ENCODE results near the gene HMGN4. TPM values are rescaled to one million over a fixed set of nuclear protein-coding genes. Genes with fewer than 3 reads are reported as not detected.
A peak's percentile ranks its signal among the peaks of the same experiment; 100 is the strongest.

HMGN4 gene
- total RNA-seq, 1 donor: 62.2 TPM

GRCh38 chr6:26577720-26578072 is 39.5 kb downstream of the HMGN4 start:
- H3K4me3 ChIP-seq (ENCODE audit: insufficient read depth, low read length): peak overlapping the region; percentile 80
- H3K27ac ChIP-seq (ENCODE audit: low read depth, low read length): no peak overlapping the region
- no peak for DNase-seq (ENCODE audit: insufficient read length, low spot score, missing footprints)
- peaks cover 8% of the 10 kb centered on the region for H3K4me1 ChIP-seq (ENCODE audit: insufficient read depth, low read length)
- H3K36me3 ChIP-seq (ENCODE audit: insufficient read depth, low read length): no peaks in the 10 kb centered on the region
- no peaks in the 10 kb centered on the region for H4K20me1 ChIP-seq (ENCODE audit: insufficient read depth, low read length)
- H3K9me3 ChIP-seq (ENCODE audit: low read depth, low read length): no peaks in the 10 kb centered on the region
- peaks cover under 1% of the 10 kb centered on the region for H3K27me3 ChIP-seq (ENCODE audit: insufficient read depth, low read length)
- peak overlapping the region; percentile 93 for H2AFZ ChIP-seq (ENCODE audit: low read length)
- no peaks in the 10 kb centered on the region for H3K79me2 ChIP-seq (ENCODE audit: insufficient read depth, low read length)
- TF ChIP-seq, protein P1, sequence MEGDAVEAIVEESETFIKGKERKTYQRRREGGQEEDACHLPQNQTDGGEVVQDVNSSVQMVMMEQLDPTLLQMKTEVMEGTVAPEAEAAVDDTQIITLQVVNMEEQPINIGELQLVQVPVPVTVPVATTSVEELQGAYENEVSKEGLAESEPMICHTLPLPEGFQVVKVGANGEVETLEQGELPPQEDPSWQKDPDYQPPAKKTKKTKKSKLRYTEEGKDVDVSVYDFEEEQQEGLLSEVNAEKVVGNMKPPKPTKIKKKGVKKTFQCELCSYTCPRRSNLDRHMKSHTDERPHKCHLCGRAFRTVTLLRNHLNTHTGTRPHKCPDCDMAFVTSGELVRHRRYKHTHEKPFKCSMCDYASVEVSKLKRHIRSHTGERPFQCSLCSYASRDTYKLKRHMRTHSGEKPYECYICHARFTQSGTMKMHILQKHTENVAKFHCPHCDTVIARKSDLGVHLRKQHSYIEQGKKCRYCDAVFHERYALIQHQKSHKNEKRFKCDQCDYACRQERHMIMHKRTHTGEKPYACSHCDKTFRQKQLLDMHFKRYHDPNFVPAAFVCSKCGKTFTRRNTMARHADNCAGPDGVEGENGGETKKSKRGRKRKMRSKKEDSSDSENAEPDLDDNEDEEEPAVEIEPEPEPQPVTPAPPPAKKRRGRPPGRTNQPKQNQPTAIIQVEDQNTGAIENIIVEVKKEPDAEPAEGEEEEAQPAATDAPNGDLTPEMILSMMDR (IDR thresholded peaks at IDR 0.05; ENCODE audit: extremely low read depth, low read depth, low read length): no peak
- peak overlapping the region; percentile 94 for H3K4me2 ChIP-seq (ENCODE audit: insufficient read depth, low read length)

- Histone ChIP-seq H3K27me3 (ENCODE audit: insufficient read depth, low read length) (peaks cover 4% of the 10 kb centered on the region), H3K4me2 (ENCODE audit: insufficient read depth, low read length) (no peak overlapping the region), H3K27ac (ENCODE audit: low read depth, low read length) (no peak overlapping the region), H3K4me1 (ENCODE audit: insufficient read depth, low read length) (peaks cover 8% of the 10 kb centered on the region), H3K4me3 (ENCODE audit: insufficient read depth, low read length) (no peak overlapping the region), H2AFZ (ENCODE audit: low read length) (no peak overlapping the region), H3K9me3 (ENCODE audit: low read depth, low read length) (no peaks in the 10 kb centered on the region), H3K36me3 (ENCODE audit: insufficient read depth, low read length) (no peaks in the 10 kb centered on the region), H3K79me2 (ENCODE audit: insufficient read depth, low read length) (no peaks in the 10 kb centered on the region), H4K20me1 (ENCODE audit: insufficient read depth, low read length) (no peaks in the 10 kb centered on the region)
- TF ChIP-seq, protein P1 (IDR thresholded peaks at IDR 0.05; ENCODE audit: extremely low read depth, low read depth, low read length): no peak
- no peak for DNase-seq (ENCODE audit: insufficient read length, low spot score, missing footprints)
Measured at GRCh38 chr6:26578279-26578678, 40.1 kb downstream of the HMGN4 start.

DNA sequence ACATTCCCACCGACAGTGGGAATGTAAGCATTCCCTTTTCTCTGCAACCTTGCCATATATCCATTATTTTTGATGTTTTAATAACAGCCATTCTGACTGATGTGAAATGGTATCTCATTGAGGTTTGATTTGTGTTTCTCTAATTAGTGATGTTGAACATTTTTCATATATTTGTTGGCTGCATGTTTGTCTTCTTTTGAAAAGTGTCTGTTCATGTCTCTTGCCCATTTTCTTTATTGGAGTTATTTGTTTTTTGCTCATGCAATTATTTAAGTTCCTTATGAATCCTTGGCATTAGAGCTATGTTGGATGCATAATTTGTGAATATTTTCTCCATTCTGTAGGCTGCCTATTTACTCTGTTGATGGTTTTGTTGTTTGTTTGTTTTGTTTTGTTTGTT is 40.6 kb downstream of the HMGN4 start:
- TF ChIP-seq, protein P1 (IDR thresholded peaks at IDR 0.05; ENCODE audit: extremely low read depth, low read depth, low read length): no peak
- Histone ChIP-seq H4K20me1 (ENCODE audit: insufficient read depth, low read length) (no peaks in the 10 kb centered on the region), H3K4me2 (ENCODE audit: insufficient read depth, low read length) (no peak overlapping the region), H3K27ac (ENCODE audit: low read depth, low read length) (no peak overlapping the region), H3K36me3 (ENCODE audit: insufficient read depth, low read length) (no peaks in the 10 kb centered on the region), H2AFZ (ENCODE audit: low read length) (no peak overlapping the region), H3K27me3 (ENCODE audit: insufficient read depth, low read length) (peaks cover 4% of the 10 kb centered on the region), H3K9me3 (ENCODE audit: low read depth, low read length) (no peaks in the 10 kb centered on the region), H3K4me1 (ENCODE audit: insufficient read depth, low read length) (peaks cover 8% of the 10 kb centered on the region), H3K79me2 (ENCODE audit: insufficient read depth, low read length) (no peaks in the 10 kb centered on the region), H3K4me3 (ENCODE audit: insufficient read depth, low read length) (no peak overlapping the region)
- no peak for DNase-seq (ENCODE audit: insufficient read length, low spot score, missing footprints)

GRCh38 chr6:26581164-26581915 is 43.2 kb downstream of the HMGN4 start:
- Histone ChIP-seq H3K4me2 (ENCODE audit: insufficient read depth, low read length) (no peak overlapping the region), H3K4me1 (ENCODE audit: insufficient read depth, low read length) (peaks cover 8% of the 10 kb centered on the region), H3K27ac (ENCODE audit: low read depth, low read length) (no peak overlapping the region), H3K9me3 (ENCODE audit: low read depth, low read length) (no peaks in the 10 kb centered on the region), H3K79me2 (ENCODE audit: insufficient read depth, low read length) (no peaks in the 10 kb centered on the region), H3K27me3 (ENCODE audit: insufficient read depth, low read length) (peaks cover 7% of the 10 kb centered on the region), H3K4me3 (ENCODE audit: insufficient read depth, low read length) (no peak overlapping the region), H3K36me3 (ENCODE audit: insufficient read depth, low read length) (no peaks in the 10 kb centered on the region), H4K20me1 (ENCODE audit: insufficient read depth, low read length) (no peaks in the 10 kb centered on the region), H2AFZ (ENCODE audit: low read length) (no peak overlapping the region)
- TF ChIP-seq, protein P1 (IDR thresholded peaks at IDR 0.05; ENCODE audit: extremely low read depth, low read depth, low read length): no peak
- no peak for DNase-seq (ENCODE audit: insufficient read length, low spot score, missing footprints)

All from osteoblast (primary cell).